Activated naive CD8-positive, alpha-beta T cell treated with anti-CD3 and anti-CD28 coated beads for 36 hours (primary cell): ENCODE results near the gene NLRP12. TPM values are rescaled to one million over a fixed set of nuclear protein-coding genes. Genes with fewer than 3 reads are reported as not detected.
A peak's percentile ranks its signal among the peaks of the same experiment; 100 is the strongest.
"Not testable (repeated sequence)": the region's sequence is repeated elsewhere in the genome, so short reads cannot be mapped to it uniquely, and the experiment has no call there.

Experiments used
- DNase-seq: peaks from one replicate; pipeline ENCODE4 v3.0.0; 2021
- H3K27ac Mint-ChIP-seq: one replicate; pipeline ENCODE4 v1.8.0; 2022; ENCODE audit warnings: mild to moderate bottlenecking, moderate library complexity, mixed read lengths
- H3K27me3 Mint-ChIP-seq: one replicate; pipeline ENCODE4 v1.8.0; 2022; ENCODE audit warnings: mild to moderate bottlenecking, mixed read lengths
- H3K36me3 Mint-ChIP-seq: one replicate; pipeline ENCODE4 v1.8.0; 2021; ENCODE audit warnings: mild to moderate bottlenecking, mixed read lengths
- H3K4me1 Mint-ChIP-seq: one replicate; pipeline ENCODE4 v1.8.0; 2021; ENCODE audit warnings: mixed read lengths
- H3K4me3 Mint-ChIP-seq: one replicate; pipeline ENCODE4 v1.8.0; 2022; ENCODE audit warnings: mild to moderate bottlenecking, moderate library complexity, mixed read lengths
- H3K9me3 Mint-ChIP-seq: one replicate; pipeline ENCODE4 v1.8.0; 2022; ENCODE audit warnings: mixed read lengths
- total RNA-seq, 2 experiments: library from RNA; stranded (reverse); gene quantifications; one replicate each; pipeline ENCODE4 v1.2.3, GENCODE V29; 2021

NLRP12 gene
- total RNA-seq = under 1 TPM; 0.06 TPM

GRCh38 chr19:53824134-53824611 lies at the start of gene NLRP12:
Gene NLRP12 (minus strand): TSS chr19:53824314. CDS start chr19:53824174, 140 bp downstream.
- Mint-ChIP-seq H3K4me1 (peaks cover 7% of the 10 kb centered on the region), H3K4me3 (peak within 1 kb of the TSS; percentile 63), H3K9me3 (no peaks in the 10 kb centered on the region), H3K27me3 (peaks cover 33% of the 10 kb centered on the region), H3K36me3 (no peaks in the 10 kb centered on the region), H3K27ac (no peak within 1 kb of the TSS)
- DNase-seq = no peak

GRCh38 chr19:53872762-53873161 lies 48.6 kb upstream of the NLRP12 start:
- no peak overlapping the region for H3K4me3 Mint-ChIP-seq
- peaks cover 57% of the 10 kb centered on the region for H3K4me1 Mint-ChIP-seq
- peaks cover 38% of the 10 kb centered on the region for H3K36me3 Mint-ChIP-seq

GRCh38 chr19:53871454-53871853 lies 47.3 kb upstream of the NLRP12 start:
- Mint-ChIP-seq H3K4me1 (peaks cover 55% of the 10 kb centered on the region), H3K4me3 (peak overlapping the region; percentile 36), H3K27me3 (no peaks in the 10 kb centered on the region), H3K36me3 (peaks cover 32% of the 10 kb centered on the region), H3K9me3 (peaks cover 5% of the 10 kb centered on the region), H3K27ac (peak overlapping the region; percentile 66)
- no peak for DNase-seq

More at GRCh38 chr19:53872762-53873161, 48.6 kb upstream of the NLRP12 start:
- Mint-ChIP-seq H3K9me3 (peaks cover 5% of the 10 kb centered on the region), H3K27me3 (no peaks in the 10 kb centered on the region), H3K27ac (peak overlapping the region; percentile 39)
- DNase-seq = no peak

GRCh38 chr19:53870485-53870844 lies 46.4 kb upstream of the NLRP12 start:
- Mint-ChIP-seq H3K27ac (peak overlapping the region; percentile 67), H3K4me1 (peaks cover 58% of the 10 kb centered on the region), H3K9me3 (peaks cover 5% of the 10 kb centered on the region), H3K36me3 (peaks cover 27% of the 10 kb centered on the region), H3K27me3 (no peaks in the 10 kb centered on the region), H3K4me3 (peak overlapping the region; percentile 65)
- no peak for DNase-seq

- Mint-ChIP-seq H3K27ac (peak overlapping the region; percentile 78), H3K4me3 (peak overlapping the region; percentile 94), H3K36me3 (peaks cover 26% of the 10 kb centered on the region), H3K4me1 (peaks cover 56% of the 10 kb centered on the region)
- DNase-seq, H3K27me3 Mint-ChIP-seq, H3K9me3 Mint-ChIP-seq: not testable (repeated sequence)
These were observed 45.8 kb upstream of the NLRP12 start for GRCh38 chr19:53869805-53870484.

- peak overlapping the region; percentile 94 for H3K4me3 Mint-ChIP-seq
- peaks cover 18% of the 10 kb centered on the region for H3K36me3 Mint-ChIP-seq
- DNase-seq = peak; percentile 89
- peaks cover 3% of the 10 kb centered on the region for H3K9me3 Mint-ChIP-seq
- H3K27ac Mint-ChIP-seq = peak overlapping the region; percentile 81
- peaks cover 48% of the 10 kb centered on the region for H3K4me1 Mint-ChIP-seq
- no peaks in the 10 kb centered on the region for H3K27me3 Mint-ChIP-seq
These were observed 45.0 kb upstream of the NLRP12 start for GRCh38 chr19:53868892-53869804.

GRCh38 chr19:53868091-53868891 lies 44.2 kb upstream of the NLRP12 start:
- peaks cover 43% of the 10 kb centered on the region for H3K4me1 Mint-ChIP-seq
- H3K36me3 Mint-ChIP-seq = peaks cover 10% of the 10 kb centered on the region
- peak overlapping the region; percentile 80 for H3K27ac Mint-ChIP-seq
- H3K27me3 Mint-ChIP-seq = no peaks in the 10 kb centered on the region
- peak; percentile 54 for DNase-seq
- peak overlapping the region; percentile 94 for H3K4me3 Mint-ChIP-seq
- no peaks in the 10 kb centered on the region for H3K9me3 Mint-ChIP-seq

GRCh38 chr19:53867225-53868090 lies 43.3 kb upstream of the NLRP12 start, which contains the start of gene MYADM:
Gene MYADM (plus strand): TSS chr19:53867883. CDS start chr19:53873530, 5,647 bp downstream.
- peak within 1 kb of the TSS; percentile 94 for H3K4me3 Mint-ChIP-seq
- no peaks in the 10 kb centered on the region for H3K9me3 Mint-ChIP-seq
- H3K36me3 Mint-ChIP-seq = peaks cover 6% of the 10 kb centered on the region
- peak within 1 kb of the TSS; percentile 91 for H3K27ac Mint-ChIP-seq
- peaks cover 37% of the 10 kb centered on the region for H3K4me1 Mint-ChIP-seq
- peak; percentile 98 for DNase-seq
- no peaks in the 10 kb centered on the region for H3K27me3 Mint-ChIP-seq

- no peaks in the 10 kb centered on the region for H3K27me3 Mint-ChIP-seq
- H3K4me1 Mint-ChIP-seq = peaks cover 37% of the 10 kb centered on the region
- H3K36me3 Mint-ChIP-seq = peaks cover 6% of the 10 kb centered on the region
- H3K27ac Mint-ChIP-seq = peak overlapping the region; percentile 91
- H3K9me3 Mint-ChIP-seq = no peaks in the 10 kb centered on the region
- H3K4me3 Mint-ChIP-seq = peak overlapping the region; percentile 94
- DNase-seq = no peak
These were observed 42.7 kb upstream of the NLRP12 start for GRCh38 chr19:53866865-53867224.

GRCh38 chr19:53865918-53866864 lies 42.1 kb upstream of the NLRP12 start:
- Mint-ChIP-seq H3K4me3 (peak overlapping the region; percentile 94), H3K9me3 (no peaks in the 10 kb centered on the region), H3K36me3 (peaks cover 3% of the 10 kb centered on the region), H3K4me1 (peaks cover 32% of the 10 kb centered on the region), H3K27me3 (no peaks in the 10 kb centered on the region), H3K27ac (peak overlapping the region; percentile 91)
- DNase-seq = peak; percentile 77

GRCh38 chr19:53865523-53865917 lies 41.4 kb upstream of the NLRP12 start:
- no peaks in the 10 kb centered on the region for H3K27me3 Mint-ChIP-seq
- H3K27ac Mint-ChIP-seq = no peak overlapping the region
- H3K36me3 Mint-ChIP-seq = no peaks in the 10 kb centered on the region
- no peak for DNase-seq
- no peaks in the 10 kb centered on the region for H3K9me3 Mint-ChIP-seq
- peak overlapping the region; percentile 77 for H3K4me3 Mint-ChIP-seq
- peaks cover 28% of the 10 kb centered on the region for H3K4me1 Mint-ChIP-seq

- Mint-ChIP-seq H3K4me3 (no peak overlapping the region), H3K36me3 (no peaks in the 10 kb centered on the region), H3K27me3 (no peaks in the 10 kb centered on the region), H3K9me3 (no peaks in the 10 kb centered on the region), H3K27ac (no peak overlapping the region), H3K4me1 (peaks cover 27% of the 10 kb centered on the region)
- no peak for DNase-seq
These were observed 40.3 kb upstream of the NLRP12 start for GRCh38 chr19:53864308-53864836.

GRCh38 chr19:53853707-53854106 lies 29.6 kb upstream of the NLRP12 start:
- Mint-ChIP-seq H3K4me1 (peaks cover 4% of the 10 kb centered on the region), H3K4me3 (no peak overlapping the region)

More at GRCh38 chr19:53853707-53854106, 29.6 kb upstream of the NLRP12 start:
- Mint-ChIP-seq H3K36me3 (no peaks in the 10 kb centered on the region), H3K9me3 (no peaks in the 10 kb centered on the region), H3K27me3 (peaks cover 35% of the 10 kb centered on the region), H3K27ac (no peak overlapping the region)
- DNase-seq = no peak
